Mesothelial cell of epicardium (in vitro differentiated cells): ENCODE data around the gene CACNG5. TPM values are rescaled to one million over a fixed set of nuclear protein-coding genes. Genes with fewer than 3 reads are reported as not detected.
"Not testable (repeated sequence)": the region's sequence is repeated elsewhere in the genome, so short reads cannot be mapped to it uniquely, and the experiment has no call there.

Experiments
- DNase-seq, 2 experiments: peaks; one replicate each; pipeline ENCODE4 v3.0.0; 2021; ENCODE audit warnings: low spot score in 2 of 2; ENCODE audit not compliant: unreplicated experiment in 2 of 2
- H3K27ac Mint-ChIP-seq: 2 replicates; pipeline ENCODE4 v1.8.0; 2021; ENCODE audit warnings: mixed read lengths
- H3K27me3 Mint-ChIP-seq: 2 replicates; pipeline ENCODE4 v1.8.0; 2021; ENCODE audit warnings: low read depth, mixed read lengths
- H3K36me3 Mint-ChIP-seq: 2 replicates; pipeline ENCODE4 v1.8.0; 2021; ENCODE audit warnings: mixed read lengths
- H3K4me1 Mint-ChIP-seq: 2 replicates; pipeline ENCODE4 v1.8.0; 2021; ENCODE audit warnings: mixed read lengths
- H3K4me3 Mint-ChIP-seq: 2 replicates; pipeline ENCODE4 v1.8.0; 2021; ENCODE audit warnings: mild to moderate bottlenecking, moderate library complexity, mixed read lengths
- H3K9me3 Mint-ChIP-seq: 2 replicates; pipeline ENCODE4 v1.8.0; 2021; ENCODE audit warnings: mixed read lengths
- CTCF ChIP-seq: fragments of 200-600 bp; sonication (generic); IDR thresholded peaks from one replicate; pipeline ENCODE4 v1.5.0; 2021; ENCODE audit warnings: antibody characterized with exemption; ENCODE audit not compliant: unreplicated experiment
- total RNA-seq: library from RNA; stranded (reverse); gene quantifications from 3 replicates; pipeline ENCODE4 v1.2.1, GENCODE V29; 2021

CACNG5 gene
- total RNA-seq, 1 donor from 2014 or later, result not detected

- DNase-seq, result no peak
- Mint-ChIP-seq H3K36me3 (no peaks in the 10 kb centered on the region), H3K27me3 (peaks cover 16% of the 10 kb centered on the region), H3K9me3 (no peaks in the 10 kb centered on the region), H3K27ac (no peak overlapping the region), H3K4me1 (peaks cover 4% of the 10 kb centered on the region), H3K4me3 (no peak overlapping the region)
- TF ChIP-seq CTCF, result no peak
Observed at GRCh38 chr17:66897141-66897540, 62.2 kb downstream of the CACNG5 start.

- H3K4me3 Mint-ChIP-seq, result no peak overlapping the region
- H3K4me1 Mint-ChIP-seq, result peaks cover 11% of the 10 kb centered on the region
- DNase-seq, result no peak
- no peaks in the 10 kb centered on the region for H3K9me3 Mint-ChIP-seq
- no peak overlapping the region for H3K27ac Mint-ChIP-seq
- peaks cover 14% of the 10 kb centered on the region for H3K27me3 Mint-ChIP-seq
- TF ChIP-seq CTCF, result no peak
- H3K36me3 Mint-ChIP-seq, result no peaks in the 10 kb centered on the region
Observed at GRCh38 chr17:66898536-66898935, 63.6 kb downstream of the CACNG5 start.

- Mint-ChIP-seq H3K27me3 (peaks cover 4% of the 10 kb centered on the region), H3K9me3 (no peaks in the 10 kb centered on the region), H3K36me3 (no peaks in the 10 kb centered on the region), H3K27ac (peak overlapping the region; percentile 21), H3K4me1 (peaks cover 28% of the 10 kb centered on the region), H3K4me3 (no peak overlapping the region)
- DNase-seq, result no peak
- no peak for TF ChIP-seq CTCF
Observed at GRCh38 chr17:66900126-66901010, 65.5 kb downstream of the CACNG5 start.

GRCh38 chr17:66903296-66903695 is 68.4 kb downstream of the CACNG5 start:
- not testable (repeated sequence) for H3K4me3 Mint-ChIP-seq, DNase-seq, H3K9me3 Mint-ChIP-seq, H3K36me3 Mint-ChIP-seq, H3K27me3 Mint-ChIP-seq
- Mint-ChIP-seq H3K4me1 (peaks cover 35% of the 10 kb centered on the region), H3K27ac (peak overlapping the region; percentile 1)

GRCh38 chr17:66903781-66904180 is 68.9 kb downstream of the CACNG5 start:
- H3K27me3 Mint-ChIP-seq, result peaks cover 2% of the 10 kb centered on the region
- H3K36me3 Mint-ChIP-seq, result no peaks in the 10 kb centered on the region
- no peak overlapping the region for H3K4me3 Mint-ChIP-seq

More at GRCh38 chr17:66903781-66904180, 68.9 kb downstream of the CACNG5 start:
- H3K27ac Mint-ChIP-seq, result peak overlapping the region; percentile 1
- no peak for TF ChIP-seq CTCF
- no peak for DNase-seq
- H3K9me3 Mint-ChIP-seq, result no peaks in the 10 kb centered on the region
- peaks cover 35% of the 10 kb centered on the region for H3K4me1 Mint-ChIP-seq
